Urothelium cell line (cell line): Measurements from ENCODE around the gene SART1.
"Not testable (repeated sequence)": the region's sequence is repeated elsewhere in the genome, so short reads cannot be mapped to it uniquely, and the experiment has no call there.

Experiments
- DNase-seq: peaks from one replicate; pipeline ENCODE4 v3.0.0; 2011; ENCODE audit warnings: low spot score, mixed read lengths
- FAIRE-seq: peaks from 2 replicates; lab custom pipeline; 2011; peaks lifted over from hg19 to GRCh38; lab: Jason Lieb, UNC

The SART1 gene

DNA sequence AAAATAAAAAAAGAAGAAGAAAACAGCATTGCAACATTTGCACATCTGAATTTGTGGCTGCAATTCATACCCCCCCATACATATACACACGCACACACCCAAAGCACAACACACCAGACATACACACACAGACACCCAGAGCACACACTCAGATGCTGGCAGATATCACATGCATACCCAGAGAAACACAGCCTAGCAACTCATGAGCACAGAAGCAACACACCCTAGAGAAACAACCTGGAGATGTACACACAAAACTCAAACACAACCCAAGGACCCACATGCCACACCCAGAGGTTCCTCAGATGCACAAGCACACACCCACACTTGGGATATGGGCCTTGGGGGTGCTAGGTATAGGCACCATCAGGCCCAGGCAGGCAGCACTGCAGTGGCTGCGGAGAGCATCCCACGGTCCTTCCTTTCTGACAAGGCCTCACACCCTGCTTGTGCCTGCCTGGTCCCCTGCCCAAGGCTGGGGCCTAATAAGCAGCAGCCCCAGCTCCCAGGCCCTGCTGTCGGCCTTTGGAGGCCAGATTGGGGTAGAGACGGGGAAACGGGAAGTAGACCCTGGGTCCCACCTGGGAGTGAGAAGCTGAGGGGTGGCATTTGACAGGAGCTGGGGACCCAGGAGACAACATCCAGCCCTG is 53.4 kb downstream of the SART1 start:
- no peak for FAIRE-seq
- no peak for DNase-seq

DNA sequence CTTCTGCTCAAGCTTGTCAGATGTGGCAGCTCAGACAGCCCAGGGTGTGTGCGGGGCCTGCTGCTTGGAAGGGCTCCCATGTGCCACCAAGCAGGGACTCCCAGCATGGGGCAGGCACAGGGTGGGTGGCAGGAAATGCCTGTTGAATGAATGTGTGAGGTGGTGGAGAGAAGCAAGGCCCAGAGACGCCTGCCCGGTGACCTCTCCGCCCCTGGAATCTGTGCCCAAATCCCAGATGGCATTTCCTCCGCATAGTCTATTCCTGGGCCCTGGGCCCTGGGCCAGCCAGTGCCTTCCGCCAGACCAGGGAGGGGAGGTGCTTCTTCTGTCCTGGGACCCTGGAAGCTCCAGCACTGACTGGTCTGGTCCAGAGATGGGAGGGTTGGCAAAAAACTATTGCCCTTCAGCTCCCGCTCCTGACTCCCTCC is 53.9 kb downstream of the SART1 start:
- DNase-seq (peak; percentile 57), FAIRE-seq (peak; percentile 9)

DNA sequence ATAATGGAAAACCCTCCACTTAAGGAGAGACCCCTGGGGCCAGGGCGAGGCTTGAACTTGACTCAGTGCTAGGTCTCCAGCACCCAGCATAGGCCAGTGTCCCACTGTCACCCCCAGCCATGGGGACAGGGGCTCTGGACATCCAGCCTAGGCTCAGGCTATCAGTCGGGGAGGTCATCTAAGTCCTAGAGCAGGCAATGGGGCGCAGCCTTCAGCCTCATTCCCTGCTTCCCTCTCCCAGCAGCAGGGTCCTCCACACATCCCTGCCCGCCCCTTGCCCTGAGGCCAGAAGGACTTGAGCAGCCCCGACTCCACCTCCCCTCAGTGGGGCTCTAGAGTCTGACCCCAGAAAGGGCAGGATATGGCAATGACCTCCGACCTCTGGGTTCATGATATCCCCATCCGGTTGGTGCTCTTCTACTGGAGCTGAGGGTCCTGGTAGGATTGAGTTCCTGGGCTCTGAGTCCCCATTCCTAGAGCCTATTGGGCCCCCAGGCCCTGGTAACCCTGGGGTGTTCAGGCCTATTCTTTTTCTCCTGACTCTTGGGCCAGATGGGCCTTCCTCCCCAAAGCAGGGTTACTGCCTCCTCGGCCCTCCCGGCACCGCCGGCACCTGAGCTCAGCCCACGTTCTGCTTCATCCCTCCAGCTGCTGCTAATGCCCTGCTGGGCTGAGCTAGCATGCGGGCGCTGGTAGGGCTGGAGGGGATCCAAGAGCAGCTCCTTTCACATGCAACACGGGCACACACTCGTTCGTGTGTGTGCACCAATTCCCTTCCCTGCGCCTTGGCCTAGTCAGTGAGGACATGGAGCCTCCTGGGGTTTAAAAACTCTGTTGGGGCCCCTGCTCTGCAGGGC is 54.6 kb downstream of the SART1 start:
- no peak for DNase-seq
- FAIRE-seq: no peak

DNA sequence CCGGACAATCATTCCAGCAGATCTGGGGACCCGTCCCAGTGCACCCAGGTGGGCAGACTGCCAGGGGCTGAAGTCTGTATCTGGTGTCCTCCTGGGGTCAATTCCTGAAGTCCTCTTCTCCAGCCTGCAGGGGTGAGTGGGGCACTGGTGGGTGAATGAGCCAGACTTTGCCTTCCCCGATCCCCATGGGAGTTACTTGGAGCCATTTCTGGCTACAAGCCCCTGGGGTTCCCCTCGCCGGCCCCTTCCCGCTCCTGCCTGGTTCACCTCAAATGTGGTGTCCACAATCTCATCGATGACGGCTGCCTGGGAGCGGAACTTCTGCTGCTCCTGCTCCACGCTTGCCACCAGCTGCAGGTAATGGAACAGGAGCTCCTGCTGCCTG is 55.3 kb downstream of the SART1 start:
- no peak for DNase-seq
- no peak for FAIRE-seq

DNA sequence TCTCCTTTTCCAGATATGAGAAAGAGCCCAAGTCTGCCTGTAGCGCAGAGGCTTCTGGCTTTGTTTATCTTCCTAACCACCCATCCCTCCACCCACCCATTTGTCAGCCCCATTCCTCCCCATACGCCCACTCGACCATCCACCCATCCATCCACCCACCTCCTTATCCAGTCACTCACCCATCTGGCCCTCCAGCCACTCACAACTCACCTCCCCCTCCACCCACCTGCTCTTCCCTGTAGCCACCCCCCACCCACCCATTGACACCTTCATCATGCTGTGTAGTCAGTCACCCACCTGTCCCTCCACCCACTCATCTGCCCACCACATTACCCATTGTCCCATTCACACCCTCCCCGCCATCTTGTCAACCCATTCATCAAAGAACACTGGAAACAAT is 55.8 kb downstream of the SART1 start:
- DNase-seq (no peak), FAIRE-seq (no peak)

DNA sequence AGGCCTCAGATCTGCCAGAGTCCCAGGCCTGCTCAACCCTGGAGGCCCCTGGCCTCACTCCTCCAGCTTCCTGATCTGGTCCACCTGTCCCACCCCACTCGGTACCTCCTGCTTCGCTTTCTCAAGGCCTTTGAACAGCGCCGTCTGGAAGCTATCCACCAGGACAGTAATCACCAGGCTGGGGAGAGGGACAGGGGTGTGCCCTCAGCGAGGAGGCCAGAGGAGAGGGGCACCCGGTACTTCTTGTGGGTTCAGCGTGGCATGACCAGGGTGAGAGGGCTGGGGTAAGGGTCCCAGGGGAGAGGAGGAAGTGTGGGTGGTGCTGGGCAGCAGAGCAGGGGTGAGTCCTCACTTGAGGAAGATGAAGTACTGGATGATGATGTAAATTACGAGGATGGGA is 58.7 kb downstream of the SART1 start:
- FAIRE-seq: peak; percentile 13
- no peak for DNase-seq

DNA sequence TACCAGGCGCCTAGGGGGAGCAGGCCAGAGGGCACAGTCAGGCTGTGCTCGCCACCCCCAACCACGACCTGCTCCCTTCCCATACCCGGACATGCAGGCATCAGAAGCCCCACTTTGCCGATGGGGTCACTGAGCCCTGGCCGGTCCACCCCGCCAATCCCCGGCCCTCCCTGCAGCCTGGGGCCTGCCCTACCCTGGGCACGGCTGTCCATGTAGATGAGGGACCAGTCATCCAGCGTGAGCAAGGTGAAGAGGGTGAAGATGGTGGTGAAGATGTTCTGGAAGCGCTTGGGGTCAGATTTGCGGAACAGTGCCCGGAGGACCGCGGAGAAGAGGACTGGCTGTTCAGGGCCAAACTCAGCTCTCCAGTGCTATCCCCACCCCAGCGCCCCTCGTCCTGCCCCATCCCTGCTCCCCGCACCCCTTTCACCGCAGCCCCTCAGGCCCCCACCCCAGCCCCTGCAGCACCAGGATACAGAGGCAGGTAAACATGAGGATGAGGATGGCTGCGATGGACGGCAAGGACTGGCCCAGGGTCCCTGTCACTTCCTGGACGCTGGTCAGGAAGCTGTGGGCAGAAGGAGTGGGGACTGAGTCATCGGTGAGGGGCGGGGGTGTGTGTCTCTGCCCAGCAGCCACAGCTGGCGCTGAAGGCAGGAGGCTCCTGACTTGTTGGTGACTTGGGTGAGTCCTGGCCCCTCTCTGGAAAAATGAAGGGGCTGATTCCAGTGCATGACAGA is 59.3 kb downstream of the SART1 start:
- FAIRE-seq (peak; percentile 72), DNase-seq (peak; percentile 94)

DNA sequence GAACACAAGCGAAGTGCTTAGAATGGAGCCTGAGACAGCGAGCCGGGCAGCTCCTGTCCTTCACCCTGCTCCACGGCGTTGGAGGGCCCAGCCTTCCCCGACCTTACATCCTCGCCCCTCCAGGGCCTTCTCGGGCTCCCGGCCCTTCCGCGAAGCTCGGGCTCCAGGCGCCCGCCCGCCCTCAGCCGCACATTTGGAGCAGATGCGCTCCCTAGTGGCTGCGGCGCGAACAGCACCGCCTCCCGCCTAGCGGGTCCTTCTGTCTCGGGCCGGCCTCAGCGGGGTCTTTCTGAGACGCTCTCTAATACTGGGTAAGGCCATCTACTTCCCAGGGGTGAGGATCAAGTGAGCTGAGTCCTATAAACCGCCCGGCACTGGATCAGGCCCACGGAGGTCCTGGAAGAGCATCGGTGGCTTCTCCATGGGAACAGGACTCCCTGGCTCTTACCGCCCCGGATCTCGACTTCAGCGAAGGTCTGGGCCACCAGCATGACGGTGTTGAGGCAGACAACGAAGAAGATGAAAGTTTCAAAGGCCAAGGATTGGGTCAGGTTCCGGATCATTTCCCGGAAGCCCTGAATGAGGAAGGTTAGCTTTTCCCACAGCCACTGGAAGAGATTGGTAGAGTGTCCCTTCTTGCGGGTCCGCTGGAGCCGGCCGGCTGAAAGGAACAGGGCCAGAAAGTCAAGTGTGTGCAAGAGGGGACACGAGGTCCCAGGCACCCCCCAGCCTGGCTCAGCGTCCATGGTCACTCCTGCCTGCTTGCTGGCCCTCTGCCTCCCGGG is 61.1 kb downstream of the SART1 start:
- FAIRE-seq (peak; percentile 20), DNase-seq (peak; percentile 87)

DNA sequence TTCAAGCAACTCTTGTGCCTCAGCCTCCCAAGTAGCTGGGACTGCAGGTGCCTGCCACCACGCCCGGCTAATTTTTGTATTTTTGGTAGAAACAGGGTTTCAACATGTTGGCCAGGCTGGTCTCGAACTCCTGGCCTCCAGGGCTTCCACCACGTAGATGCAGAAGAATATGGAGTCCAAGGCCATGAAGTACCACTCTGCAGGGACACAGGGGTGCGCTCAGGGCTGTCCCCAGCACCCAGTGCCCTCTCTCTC is 61.6 kb downstream of the SART1 start:
- FAIRE-seq, DNase-seq: not testable (repeated sequence)

DNA sequence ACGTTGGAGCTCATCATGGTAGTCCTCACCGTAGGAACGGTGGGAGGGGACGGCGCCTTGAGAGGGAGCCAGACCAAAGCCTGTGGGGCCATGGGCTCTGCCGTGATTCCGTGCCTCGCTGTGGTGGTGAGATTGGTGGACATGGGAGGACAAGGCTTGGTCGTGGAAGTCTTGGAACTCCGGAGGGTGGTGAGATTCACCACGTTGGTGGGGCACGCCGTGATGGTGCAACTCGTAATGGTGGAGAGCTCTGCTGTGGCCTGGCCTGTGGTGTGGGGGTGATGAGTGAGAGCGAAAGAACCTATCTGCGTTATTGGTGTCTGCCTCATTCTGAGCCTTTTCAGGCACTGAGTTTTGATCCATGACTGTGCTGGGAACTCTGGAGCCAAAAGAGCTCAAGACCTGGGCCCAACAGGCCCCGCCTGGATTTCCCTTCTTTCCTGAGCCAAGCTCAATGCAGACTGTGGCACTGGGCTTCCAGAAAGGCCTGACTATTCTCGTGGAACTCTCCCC is 64.5 kb downstream of the SART1 start, which contains the start of gene CATSPER1:
TSS of gene CATSPER1 (minus strand) at position 463 of the 513 bp plus-strand sequence. CDS start at position 363, 100 bp downstream.
- FAIRE-seq: no peak

More for the DNA sequence above, 64.5 kb downstream of the SART1 start, which contains the start of gene CATSPER1:
- no peak for DNase-seq
